Caco-2 (cell line): ENCODE results near the gene HOXD1. TPM values are rescaled to one million over a fixed set of nuclear protein-coding genes. Genes with fewer than 3 reads are reported as not detected.

Experiments used
- BruUV-seq: library from RNA; stranded (reverse); fragments of 400-500 nt; replicated peaks from 2 replicates; lab custom pipeline; 2021; lab: Mats Ljungman, UMichigan
- CTCF ChIA-PET: fragments of 300-600 bp; sonication (Branson Sonifier 250); formaldehyde crosslinking; loops from one replicate; lab custom pipeline; 2022; ENCODE audit warnings: antibody characterized with exemption; lab: Charles Lee
- POLR2A ChIA-PET: fragments of 300-600 bp; sonication (Branson Sonifier 250); formaldehyde crosslinking; loops from one replicate; lab custom pipeline; 2022; ENCODE audit warnings: antibody characterized with exemption; lab: Charles Lee
- DNase-seq, 2 experiments: peaks; one replicate each; pipeline versions ENCODE4 v3.0.0 to v3.0.0-alpha.2; 2020 to 2022
- H3K27me3 ChIP-seq: replicated peaks from 2 replicates; pipeline ENCODE4 v1.6.0; 2011; ENCODE audit warnings: low read length; ENCODE audit not compliant: control insufficient read depth, insufficient read depth
- H3K36me3 ChIP-seq: 2 replicates; pipeline ENCODE4 v1.5.1; 2011; ENCODE audit warnings: low read length; ENCODE audit not compliant: control insufficient read depth, insufficient read depth
- H3K4me1 ChIP-seq: fragments of 250-450 bp; sonication (Bioruptor Pico); 2 replicates; pipeline ENCODE4 v1.5.1; 2020; ENCODE audit warnings: mild to moderate bottlenecking
- H3K4me3 ChIP-seq: 2 replicates; pipeline ENCODE4 v1.5.1; 2011; ENCODE audit warnings: low read depth, mild to moderate bottlenecking, control low read depth, low read length
- H3K9me3 ChIP-seq: fragments of 250-450 bp; sonication (Bioruptor Pico); 2 replicates; pipeline ENCODE4 v1.5.1; 2020; ENCODE audit warnings: mild to moderate bottlenecking, moderate library complexity
- H3K27ac Mint-ChIP-seq: one replicate; pipeline ENCODE4 v1.8.0; 2022; ENCODE audit warnings: mixed read lengths; ENCODE audit not compliant: unreplicated experiment
- H3K27me3 Mint-ChIP-seq: one replicate; pipeline ENCODE4 v1.8.0; 2022; ENCODE audit warnings: mixed read lengths; ENCODE audit not compliant: insufficient read depth, unreplicated experiment
- H3K36me3 Mint-ChIP-seq: one replicate; pipeline ENCODE4 v1.8.0; 2022; ENCODE audit warnings: mild to moderate bottlenecking, mixed read lengths; ENCODE audit not compliant: insufficient read depth, unreplicated experiment
- H3K4me1 Mint-ChIP-seq: one replicate; pipeline ENCODE4 v1.8.0; 2022; ENCODE audit warnings: low read depth, mixed read lengths; ENCODE audit not compliant: unreplicated experiment
- H3K4me3 Mint-ChIP-seq: one replicate; pipeline ENCODE4 v1.8.0; 2022; ENCODE audit warnings: mild to moderate bottlenecking, moderate library complexity, mixed read lengths; ENCODE audit not compliant: unreplicated experiment
- H3K9me3 Mint-ChIP-seq: one replicate; pipeline ENCODE4 v1.8.0; 2022; ENCODE audit warnings: mixed read lengths; ENCODE audit not compliant: unreplicated experiment
- intact Hi-C: fragments of 100-400 bp; cut with micrococcal nuclease; formaldehyde crosslinking; loops from one replicate; pipeline ENCODE4 v1.10.0; 2022; ENCODE audit not compliant: unreplicated experiment
- total RNA-seq: library from RNA; stranded (reverse); gene quantifications from 2 replicates; pipeline ENCODE4 v1.2.3, GENCODE V29; 2022
- TF ChIP-seq, protein P1 (sequence below), 2 experiments: fragments of 200-600 bp in 1 of 2; IDR thresholded peaks; 1 replicate in 1 of 2; 2 replicates in 1 of 2; pipeline versions ENCODE4 v1.5.1 to v1.8.0; 2011 to 2022; ENCODE audit warnings: antibody characterized with exemption in 1 of 2, control low read depth in 1 of 2, inconsistent platforms in 1 of 2, low read depth in 1 of 2, low read length in 1 of 2, mild to moderate bottlenecking in 1 of 2, moderate library complexity in 1 of 2; ENCODE audit not compliant: insufficient read depth in 1 of 2, severe bottlenecking in 1 of 2, unreplicated experiment in 1 of 2

The HOXD1 gene
- total RNA-seq, 1 experiment from 2014 or later: not detected

DNA sequence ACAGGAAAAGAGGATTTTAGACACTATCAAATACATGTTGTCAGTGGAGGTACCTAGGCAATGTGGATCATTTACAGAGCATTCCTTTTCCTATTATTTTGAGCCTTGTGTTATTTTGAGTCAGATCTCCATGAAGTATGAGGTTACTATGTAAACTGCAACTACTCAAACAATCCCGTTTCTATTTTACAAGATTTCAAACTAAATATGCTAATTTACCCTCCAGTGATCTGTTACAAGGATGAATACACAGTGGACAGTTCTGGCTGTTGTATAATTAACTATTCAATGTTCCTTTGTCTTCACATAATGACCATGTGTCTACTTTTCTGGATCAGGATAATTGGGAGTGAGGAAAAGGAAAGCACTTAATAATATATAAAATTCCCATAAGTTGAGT is 4.6 kb downstream of the HOXD1 start:
- intact Hi-C loops: no loop called here
- Histone ChIP-seq H3K4me3 (no peak overlapping the region), H3K4me1 (peaks cover 14% of the 10 kb centered on the region), H3K9me3 (no peaks in the 10 kb centered on the region), H3K36me3 (no peaks in the 10 kb centered on the region), H3K27me3 (peaks cover 4% of the 10 kb centered on the region; the same call in 1 of the 2 replicates)
- POLR2A ChIA-PET: no interaction called here
- no peaks in the 10 kb centered on the region for H3K9me3 Mint-ChIP-seq
- BruUV-seq: no TSS peak
- peaks cover 13% of the 10 kb centered on the region for H3K27me3 Mint-ChIP-seq
- TF ChIP-seq, protein P1, sequence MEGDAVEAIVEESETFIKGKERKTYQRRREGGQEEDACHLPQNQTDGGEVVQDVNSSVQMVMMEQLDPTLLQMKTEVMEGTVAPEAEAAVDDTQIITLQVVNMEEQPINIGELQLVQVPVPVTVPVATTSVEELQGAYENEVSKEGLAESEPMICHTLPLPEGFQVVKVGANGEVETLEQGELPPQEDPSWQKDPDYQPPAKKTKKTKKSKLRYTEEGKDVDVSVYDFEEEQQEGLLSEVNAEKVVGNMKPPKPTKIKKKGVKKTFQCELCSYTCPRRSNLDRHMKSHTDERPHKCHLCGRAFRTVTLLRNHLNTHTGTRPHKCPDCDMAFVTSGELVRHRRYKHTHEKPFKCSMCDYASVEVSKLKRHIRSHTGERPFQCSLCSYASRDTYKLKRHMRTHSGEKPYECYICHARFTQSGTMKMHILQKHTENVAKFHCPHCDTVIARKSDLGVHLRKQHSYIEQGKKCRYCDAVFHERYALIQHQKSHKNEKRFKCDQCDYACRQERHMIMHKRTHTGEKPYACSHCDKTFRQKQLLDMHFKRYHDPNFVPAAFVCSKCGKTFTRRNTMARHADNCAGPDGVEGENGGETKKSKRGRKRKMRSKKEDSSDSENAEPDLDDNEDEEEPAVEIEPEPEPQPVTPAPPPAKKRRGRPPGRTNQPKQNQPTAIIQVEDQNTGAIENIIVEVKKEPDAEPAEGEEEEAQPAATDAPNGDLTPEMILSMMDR (IDR thresholded peaks at IDR 0.05; ENCODE audit: insufficient read depth in 1 of 2, low read depth in 1 of 2, low read length in 1 of 2, severe bottlenecking in 1 of 2, unreplicated experiment in 1 of 2): no peak
- H3K4me1 Mint-ChIP-seq: no peaks in the 10 kb centered on the region
- no peak overlapping the region for H3K4me3 Mint-ChIP-seq
- no peak overlapping the region for H3K27ac Mint-ChIP-seq
- DNase-seq: no peak
- H3K36me3 Mint-ChIP-seq: no peaks in the 10 kb centered on the region
- CTCF ChIA-PET: no interaction called here

DNA sequence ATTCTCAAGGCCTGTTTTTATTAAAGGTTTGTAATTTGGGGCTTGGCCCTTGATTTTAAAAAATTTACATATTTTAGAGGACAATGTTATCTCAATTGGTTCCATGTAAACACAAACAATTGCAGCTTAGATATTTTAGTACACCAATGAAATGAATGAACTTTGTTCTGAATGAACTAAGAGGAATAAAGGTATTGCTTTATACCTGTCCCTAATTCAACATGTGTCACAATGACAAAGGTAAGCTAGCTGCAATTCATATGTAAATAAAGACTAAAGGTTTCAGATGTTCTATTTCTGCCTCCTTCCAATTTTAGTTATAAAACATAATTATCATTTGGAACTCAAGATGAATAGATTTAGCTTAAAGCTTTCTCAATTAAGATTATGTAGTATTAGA is 11.4 kb downstream of the HOXD1 start:
- no peaks in the 10 kb centered on the region for H3K27me3 ChIP-seq
- H3K4me3 Mint-ChIP-seq: no peak overlapping the region
- no peak overlapping the region for H3K27ac Mint-ChIP-seq
- H3K36me3 Mint-ChIP-seq: no peaks in the 10 kb centered on the region
- H3K9me3 Mint-ChIP-seq: no peaks in the 10 kb centered on the region
- H3K9me3 ChIP-seq: peaks cover 3% of the 10 kb centered on the region; the same call in 1 of the 2 replicates
- H3K36me3 ChIP-seq: no peaks in the 10 kb centered on the region
- no TSS peak for BruUV-seq
- no peaks in the 10 kb centered on the region for H3K4me1 ChIP-seq
- H3K4me3 ChIP-seq: no peak overlapping the region
- H3K4me1 Mint-ChIP-seq: no peaks in the 10 kb centered on the region
- ChIA-PET CTCF (no interaction called here), POLR2A (no interaction called here)
- TF ChIP-seq, protein P1 (IDR thresholded peaks at IDR 0.05; ENCODE audit: insufficient read depth in 1 of 2, low read depth in 1 of 2, low read length in 1 of 2, severe bottlenecking in 1 of 2, unreplicated experiment in 1 of 2): no peak
- no peak for DNase-seq
- intact Hi-C loops: no loop called here
- H3K27me3 Mint-ChIP-seq: peaks cover 20% of the 10 kb centered on the region

DNA sequence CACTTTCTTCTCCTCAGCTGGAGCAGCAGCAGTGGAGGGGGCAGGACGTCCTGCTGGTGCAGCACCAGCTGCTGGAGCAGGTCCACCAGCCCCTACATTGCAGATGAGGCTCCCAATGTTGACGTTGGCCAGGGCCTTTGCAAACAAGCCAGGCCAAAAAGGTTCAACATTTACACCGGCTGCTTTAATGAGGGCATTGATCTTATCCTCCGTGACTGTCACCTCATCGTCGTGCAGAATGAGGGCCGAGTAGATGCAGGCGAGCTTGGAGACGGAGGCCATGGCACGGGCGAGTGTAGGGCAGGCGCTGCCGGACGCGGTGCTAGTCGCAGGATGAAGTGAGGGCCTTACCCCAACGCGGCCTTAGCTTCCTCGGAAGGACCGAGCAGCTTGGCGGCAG is 12.5 kb downstream of the HOXD1 start:
- Histone ChIP-seq H3K9me3 (peaks cover 3% of the 10 kb centered on the region; the same call in 1 of the 2 replicates), H3K4me3 (no peak overlapping the region), H3K36me3 (no peaks in the 10 kb centered on the region), H3K4me1 (no peaks in the 10 kb centered on the region), H3K27me3 (no peaks in the 10 kb centered on the region)
- no peaks in the 10 kb centered on the region for H3K4me1 Mint-ChIP-seq
- no peaks in the 10 kb centered on the region for H3K9me3 Mint-ChIP-seq
- ChIA-PET CTCF (no interaction called here), POLR2A (no interaction called here)
- intact Hi-C loops: no loop called here
- DNase-seq: no peak
- TF ChIP-seq, protein P1 (IDR thresholded peaks at IDR 0.05; ENCODE audit: insufficient read depth in 1 of 2, low read depth in 1 of 2, low read length in 1 of 2, severe bottlenecking in 1 of 2, unreplicated experiment in 1 of 2): no peak
- no TSS peak for BruUV-seq
- no peak overlapping the region for H3K4me3 Mint-ChIP-seq
- no peaks in the 10 kb centered on the region for H3K36me3 Mint-ChIP-seq
- no peak overlapping the region for H3K27ac Mint-ChIP-seq
- peaks cover 20% of the 10 kb centered on the region for H3K27me3 Mint-ChIP-seq
